GM13977 (cell line): Measurements from ENCODE around the gene B4GALT6.

Experiments used
- DNase-seq: peaks from one replicate; pipeline ENCODE4 v3.0.0; 2012; ENCODE audit warnings: low spot score
- in situ Hi-C: fragments of 300-500 bp; cut with MboI; formaldehyde crosslinking; loops from one replicate; pipeline ENCODE4 v1.12.0; 2022; ENCODE audit warnings: low sequenced_read_pairs, low pct_unique_long_range_greater_than_20kb, mixed read lengths, inconsistent platforms; ENCODE audit not compliant: unreplicated experiment
- TF ChIP-seq, protein P1 (sequence below): IDR thresholded peaks from 2 replicates; pipeline ENCODE4 v1.5.1; 2012; ENCODE audit warnings: mild to moderate bottlenecking, control low read depth; ENCODE audit not compliant: insufficient read depth; ENCODE audit errors: extremely low read depth, missing control alignments

Gene B4GALT6

DNA sequence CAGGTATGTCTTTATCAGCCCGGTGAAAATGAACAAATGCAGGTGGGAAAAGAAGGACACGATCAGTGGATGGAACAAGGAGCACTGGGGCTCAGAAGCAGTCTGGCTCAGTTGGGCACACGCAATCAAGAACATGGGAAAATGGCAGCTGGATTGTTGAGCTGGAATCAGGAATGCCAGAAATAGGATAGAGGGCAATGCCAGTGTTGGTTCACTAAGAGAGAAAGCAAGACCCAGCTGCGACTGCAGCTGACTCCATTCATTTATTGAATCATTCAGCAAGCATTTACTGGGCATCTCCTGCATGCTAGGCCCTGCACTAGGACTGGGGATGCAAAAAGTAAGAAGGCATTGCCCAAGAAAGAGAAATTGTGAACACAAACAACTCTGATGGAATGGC lies 106.3 kb downstream of the B4GALT6 start:
- TF ChIP-seq, protein P1, sequence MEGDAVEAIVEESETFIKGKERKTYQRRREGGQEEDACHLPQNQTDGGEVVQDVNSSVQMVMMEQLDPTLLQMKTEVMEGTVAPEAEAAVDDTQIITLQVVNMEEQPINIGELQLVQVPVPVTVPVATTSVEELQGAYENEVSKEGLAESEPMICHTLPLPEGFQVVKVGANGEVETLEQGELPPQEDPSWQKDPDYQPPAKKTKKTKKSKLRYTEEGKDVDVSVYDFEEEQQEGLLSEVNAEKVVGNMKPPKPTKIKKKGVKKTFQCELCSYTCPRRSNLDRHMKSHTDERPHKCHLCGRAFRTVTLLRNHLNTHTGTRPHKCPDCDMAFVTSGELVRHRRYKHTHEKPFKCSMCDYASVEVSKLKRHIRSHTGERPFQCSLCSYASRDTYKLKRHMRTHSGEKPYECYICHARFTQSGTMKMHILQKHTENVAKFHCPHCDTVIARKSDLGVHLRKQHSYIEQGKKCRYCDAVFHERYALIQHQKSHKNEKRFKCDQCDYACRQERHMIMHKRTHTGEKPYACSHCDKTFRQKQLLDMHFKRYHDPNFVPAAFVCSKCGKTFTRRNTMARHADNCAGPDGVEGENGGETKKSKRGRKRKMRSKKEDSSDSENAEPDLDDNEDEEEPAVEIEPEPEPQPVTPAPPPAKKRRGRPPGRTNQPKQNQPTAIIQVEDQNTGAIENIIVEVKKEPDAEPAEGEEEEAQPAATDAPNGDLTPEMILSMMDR, result no peak
- in situ Hi-C loops, result no loop called here
- DNase-seq, result no peak

DNA sequence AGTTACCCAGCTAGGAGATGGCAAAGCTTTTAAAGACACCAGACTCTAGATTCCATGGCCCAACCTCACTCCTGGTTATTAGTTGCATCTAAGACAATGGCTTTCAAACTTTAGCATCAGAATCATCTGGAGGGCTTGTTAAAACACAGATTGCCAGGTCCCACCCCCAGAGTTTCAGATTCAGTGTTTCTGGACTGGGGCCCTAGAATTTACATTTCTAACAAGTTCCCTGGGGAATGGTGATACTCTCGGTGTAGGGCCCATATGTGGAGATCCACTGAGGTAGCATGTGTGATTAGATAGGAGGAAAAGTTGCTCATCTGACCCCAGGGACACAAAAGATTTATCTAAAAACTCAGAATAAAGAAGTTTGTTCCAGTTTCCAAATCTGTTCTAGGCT lies 107.2 kb downstream of the B4GALT6 start:
- DNase-seq, result no peak
- in situ Hi-C loops, result no loop called here
- TF ChIP-seq, protein P1, result no peak

DNA sequence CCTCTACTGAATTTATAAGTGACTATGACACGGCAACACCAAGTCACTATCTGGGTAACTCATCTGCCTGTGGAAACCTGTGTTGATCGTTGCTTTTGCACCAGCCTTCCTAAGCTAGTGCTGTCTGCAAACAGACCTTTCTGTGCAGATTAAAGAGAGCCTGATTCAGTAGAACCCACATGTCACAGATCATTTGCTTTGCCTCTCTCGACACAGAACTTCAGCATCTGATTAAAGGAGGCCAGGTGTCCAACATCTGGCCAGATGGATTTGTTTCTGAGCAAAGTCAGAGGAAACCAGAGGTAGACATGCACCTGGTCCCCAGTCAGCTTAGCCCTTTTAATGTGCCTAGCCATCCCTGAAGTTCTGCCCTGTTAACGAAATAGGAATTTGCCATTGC lies 107.7 kb downstream of the B4GALT6 start:
- DNase-seq, result no peak
- in situ Hi-C loops, result no loop called here
- TF ChIP-seq, protein P1, result no peak

DNA sequence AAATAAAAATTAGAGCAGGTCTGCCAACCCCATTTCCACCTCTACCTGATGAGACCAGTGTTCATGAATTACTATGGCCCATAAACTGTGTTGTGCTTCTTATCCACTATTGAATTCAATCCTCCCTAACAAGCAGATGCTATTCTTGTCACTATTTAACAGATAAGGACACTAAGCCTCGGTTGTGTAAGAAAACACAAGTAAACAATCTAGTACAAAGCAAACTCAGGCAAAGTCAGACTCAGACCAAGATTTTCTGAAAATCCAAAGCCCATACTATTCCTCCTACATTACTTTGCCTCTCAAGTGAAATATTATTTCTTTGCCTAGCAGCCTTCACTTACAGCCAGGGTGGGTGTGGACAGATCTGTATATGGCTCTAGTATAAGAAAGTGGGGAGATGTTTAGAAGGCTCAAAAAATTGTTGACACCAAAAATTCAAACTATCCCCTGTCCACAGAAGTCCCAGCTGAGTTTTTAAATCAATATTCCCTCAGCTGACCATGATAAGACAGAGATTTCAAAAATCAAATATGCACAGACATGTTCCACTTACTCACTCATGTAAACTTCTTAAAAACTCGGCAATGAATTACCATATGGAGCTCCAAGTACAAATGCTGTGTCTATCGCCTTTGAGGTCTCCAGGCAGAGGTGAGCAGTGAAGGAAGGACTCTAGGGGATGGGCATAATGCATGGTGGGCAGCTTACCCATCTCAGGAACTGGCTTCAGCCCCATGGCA lies 108.7 kb downstream of the B4GALT6 start:
- no peak for DNase-seq
- TF ChIP-seq, protein P1, result no peak
- in situ Hi-C loops, result no loop called here

DNA sequence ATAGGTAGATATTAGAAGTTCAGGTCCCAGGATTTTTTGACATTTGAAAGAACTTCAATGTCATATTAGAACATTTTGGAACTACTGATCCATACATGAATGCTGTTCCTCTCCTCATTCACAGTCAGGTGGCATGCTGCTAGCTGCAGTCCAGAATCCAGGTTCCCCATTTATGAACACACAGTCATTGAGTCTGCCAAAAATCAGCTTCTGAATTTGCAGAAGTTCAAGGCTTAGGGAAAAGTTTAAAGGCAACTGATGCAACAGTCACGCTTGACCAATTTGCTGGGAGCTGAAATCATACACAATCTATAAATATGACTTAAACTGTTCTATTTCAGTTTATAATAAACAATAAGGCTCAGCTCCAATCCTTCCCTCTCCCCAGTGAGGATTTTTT lies 110.0 kb downstream of the B4GALT6 start:
- DNase-seq, result no peak
- in situ Hi-C loops, result no loop called here

More for the DNA sequence above, 110.0 kb downstream of the B4GALT6 start:
- TF ChIP-seq, protein P1, result no peak
